ENCODE data around the gene CENPU. TPM values are rescaled to one million over a fixed set of nuclear protein-coding genes. Genes with fewer than 3 reads are reported as not detected.

Gene CENPU
- total and polyA plus RNA-seq, 2 of the 13 experiments (the other 11 are each of a cell fraction or from before 2014, with no cell fraction given) = 11.7 to 35.8 TPM

DNA sequence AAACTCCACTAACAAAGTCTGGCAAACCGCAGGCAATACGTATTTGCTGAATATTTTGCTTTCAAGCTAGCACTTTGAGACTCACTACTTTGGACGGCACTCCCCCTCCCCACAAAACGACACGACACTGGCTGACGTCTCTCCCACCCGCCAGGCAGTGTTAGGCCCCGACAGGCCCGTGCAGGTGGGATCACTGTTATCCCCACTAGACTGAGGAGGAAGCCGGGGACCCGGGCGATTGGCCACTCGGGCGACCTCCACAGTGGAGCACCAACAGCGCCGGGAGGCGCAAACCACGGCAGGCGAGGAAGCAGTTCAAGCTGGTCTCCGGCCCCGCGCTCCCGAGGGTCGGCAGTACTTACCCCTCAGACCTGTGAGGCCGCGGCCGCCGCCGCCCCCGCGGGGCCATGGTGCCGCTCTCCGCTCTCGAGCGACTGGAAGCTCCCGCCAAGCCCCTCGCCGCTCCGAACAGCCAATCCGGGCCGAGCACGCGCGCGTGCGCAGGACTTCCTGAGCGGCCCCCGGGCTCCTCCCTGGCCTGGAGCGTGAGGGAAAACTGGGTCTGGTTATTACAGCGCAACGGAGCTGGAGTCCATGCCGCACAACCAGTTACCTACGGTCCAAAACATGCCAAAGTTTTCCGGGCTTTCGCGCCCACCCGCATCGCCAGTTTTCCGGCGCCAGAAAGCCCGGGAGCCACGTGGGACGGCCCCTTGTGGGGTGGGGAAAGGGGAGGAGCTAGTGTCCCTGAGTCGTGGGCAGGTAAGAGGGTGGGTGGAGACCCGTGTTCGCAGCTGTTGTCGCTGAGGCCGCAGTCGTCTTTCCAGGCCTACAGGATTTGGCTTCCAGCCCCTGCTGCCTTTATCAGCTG, at the start of gene CENPU (continued):
- TF ChIP-seq, protein P1, sequence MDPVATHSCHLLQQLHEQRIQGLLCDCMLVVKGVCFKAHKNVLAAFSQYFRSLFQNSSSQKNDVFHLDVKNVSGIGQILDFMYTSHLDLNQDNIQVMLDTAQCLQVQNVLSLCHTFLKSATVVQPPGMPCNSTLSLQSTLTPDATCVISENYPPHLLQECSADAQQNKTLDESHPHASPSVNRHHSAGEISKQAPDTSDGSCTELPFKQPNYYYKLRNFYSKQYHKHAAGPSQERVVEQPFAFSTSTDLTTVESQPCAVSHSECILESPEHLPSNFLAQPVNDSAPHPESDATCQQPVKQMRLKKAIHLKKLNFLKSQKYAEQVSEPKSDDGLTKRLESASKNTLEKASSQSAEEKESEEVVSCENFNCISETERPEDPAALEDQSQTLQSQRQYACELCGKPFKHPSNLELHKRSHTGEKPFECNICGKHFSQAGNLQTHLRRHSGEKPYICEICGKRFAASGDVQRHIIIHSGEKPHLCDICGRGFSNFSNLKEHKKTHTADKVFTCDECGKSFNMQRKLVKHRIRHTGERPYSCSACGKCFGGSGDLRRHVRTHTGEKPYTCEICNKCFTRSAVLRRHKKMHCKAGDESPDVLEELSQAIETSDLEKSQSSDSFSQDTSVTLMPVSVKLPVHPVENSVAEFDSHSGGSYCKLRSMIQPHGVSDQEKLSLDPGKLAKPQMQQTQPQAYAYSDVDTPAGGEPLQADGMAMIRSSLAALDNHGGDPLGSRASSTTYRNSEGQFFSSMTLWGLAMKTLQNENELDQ (CRISPR knock-in tag; IDR thresholded peaks at IDR 0.05; ENCODE audit: borderline replicate concordance) = peak; percentile 67; the same call in 1 of the 2 replicates
- peak; percentile 74; the same call in 1 of the 2 replicates for TF ChIP-seq ZNF225 (CRISPR knock-in tag; IDR thresholded peaks at IDR 0.05)
- TF ChIP-seq, protein P2, sequence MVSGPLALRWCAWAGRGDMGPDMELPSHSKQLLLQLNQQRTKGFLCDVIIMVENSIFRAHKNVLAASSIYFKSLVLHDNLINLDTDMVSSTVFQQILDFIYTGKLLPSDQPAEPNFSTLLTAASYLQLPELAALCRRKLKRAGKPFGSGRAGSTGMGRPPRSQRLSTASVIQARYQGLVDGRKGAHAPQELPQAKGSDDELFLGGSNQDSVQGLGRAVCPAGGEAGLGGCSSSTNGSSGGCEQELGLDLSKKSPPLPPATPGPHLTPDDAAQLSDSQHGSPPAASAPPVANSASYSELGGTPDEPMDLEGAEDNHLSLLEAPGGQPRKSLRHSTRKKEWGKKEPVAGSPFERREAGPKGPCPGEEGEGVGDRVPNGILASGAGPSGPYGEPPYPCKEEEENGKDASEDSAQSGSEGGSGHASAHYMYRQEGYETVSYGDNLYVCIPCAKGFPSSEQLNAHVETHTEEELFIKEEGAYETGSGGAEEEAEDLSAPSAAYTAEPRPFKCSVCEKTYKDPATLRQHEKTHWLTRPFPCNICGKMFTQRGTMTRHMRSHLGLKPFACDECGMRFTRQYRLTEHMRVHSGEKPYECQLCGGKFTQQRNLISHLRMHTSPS (CRISPR knock-in tag; IDR thresholded peaks at IDR 0.05; ENCODE audit: low read depth) = peak; percentile 72; the same call in 1 of the 2 replicates
- peak; percentile 79 for TF ChIP-seq RFX5 (IDR thresholded peaks at IDR 0.05; ENCODE audit: low read depth, low read length)
- no peak for TF ChIP-seq ONECUT2 (CRISPR knock-in tag; IDR thresholded peaks at IDR 0.05)
- TF ChIP-seq ZFP36 (IDR thresholded peaks at IDR 0.05; ENCODE audit: borderline replicate concordance, low read depth, low read length, partially characterized antibody) = no peak
- peak; percentile 96 for TF ChIP-seq ZNF598 (CRISPR knock-in tag; IDR thresholded peaks at IDR 0.05; ENCODE audit: borderline replicate concordance)
- TF ChIP-seq, protein P3, sequence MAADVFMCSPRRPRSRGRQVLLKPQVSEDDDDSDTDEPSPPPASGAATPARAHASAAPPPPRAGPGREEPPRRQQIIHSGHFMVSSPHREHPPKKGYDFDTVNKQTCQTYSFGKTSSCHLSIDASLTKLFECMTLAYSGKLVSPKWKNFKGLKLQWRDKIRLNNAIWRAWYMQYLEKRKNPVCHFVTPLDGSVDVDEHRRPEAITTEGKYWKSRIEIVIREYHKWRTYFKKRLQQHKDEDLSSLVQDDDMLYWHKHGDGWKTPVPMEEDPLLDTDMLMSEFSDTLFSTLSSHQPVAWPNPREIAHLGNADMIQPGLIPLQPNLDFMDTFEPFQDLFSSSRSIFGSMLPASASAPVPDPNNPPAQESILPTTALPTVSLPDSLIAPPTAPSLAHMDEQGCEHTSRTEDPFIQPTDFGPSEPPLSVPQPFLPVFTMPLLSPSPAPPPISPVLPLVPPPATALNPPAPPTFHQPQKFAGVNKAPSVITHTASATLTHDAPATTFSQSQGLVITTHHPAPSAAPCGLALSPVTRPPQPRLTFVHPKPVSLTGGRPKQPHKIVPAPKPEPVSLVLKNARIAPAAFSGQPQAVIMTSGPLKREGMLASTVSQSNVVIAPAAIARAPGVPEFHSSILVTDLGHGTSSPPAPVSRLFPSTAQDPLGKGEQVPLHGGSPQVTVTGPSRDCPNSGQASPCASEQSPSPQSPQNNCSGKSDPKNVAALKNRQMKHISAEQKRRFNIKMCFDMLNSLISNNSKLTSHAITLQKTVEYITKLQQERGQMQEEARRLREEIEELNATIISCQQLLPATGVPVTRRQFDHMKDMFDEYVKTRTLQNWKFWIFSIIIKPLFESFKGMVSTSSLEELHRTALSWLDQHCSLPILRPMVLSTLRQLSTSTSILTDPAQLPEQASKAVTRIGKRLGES (CRISPR knock-in tag; IDR thresholded peaks at IDR 0.05; ENCODE audit: borderline replicate concordance) = 0 out of 2 replicates have a peak, but pooled peaks have one; percentile 51
- peak; percentile 87; the same call in 1 of the 2 replicates for TF ChIP-seq ZNF562 (CRISPR knock-in tag; IDR thresholded peaks at IDR 0.05; ENCODE audit: borderline replicate concordance)
- peak; percentile 91 for TF ChIP-seq ZNF224 (CRISPR knock-in tag; IDR thresholded peaks at IDR 0.05)
- 0 out of 2 replicates have a peak, but pooled peaks have one; percentile 15 for TF ChIP-seq HOXA7 (CRISPR knock-in tag; IDR thresholded peaks at IDR 0.05)
- 0 out of 2 replicates have a peak, but pooled peaks have one; percentile 57 for TF ChIP-seq ZNF569 (CRISPR knock-in tag; IDR thresholded peaks at IDR 0.05; ENCODE audit: borderline replicate concordance)
- peak; percentile 25; the same call in 1 of the 2 replicates for TF ChIP-seq NR2F6 (IDR thresholded peaks at IDR 0.05)
- TF ChIP-seq NR2F6 (CRISPR knock-in tag; IDR thresholded peaks at IDR 0.05) = peak; percentile 47; the same call in 1 of the 2 replicates
- TF ChIP-seq, protein P4, sequence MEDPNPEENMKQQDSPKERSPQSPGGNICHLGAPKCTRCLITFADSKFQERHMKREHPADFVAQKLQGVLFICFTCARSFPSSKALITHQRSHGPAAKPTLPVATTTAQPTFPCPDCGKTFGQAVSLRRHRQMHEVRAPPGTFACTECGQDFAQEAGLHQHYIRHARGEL (CRISPR knock-in tag; IDR thresholded peaks at IDR 0.05) = peak; percentile 56; the same call in 1 of the 2 replicates
- peak; percentile 83 for TF ChIP-seq BRD4 (CRISPR knock-in tag; IDR thresholded peaks at IDR 0.05)
- TF ChIP-seq, protein P5, sequence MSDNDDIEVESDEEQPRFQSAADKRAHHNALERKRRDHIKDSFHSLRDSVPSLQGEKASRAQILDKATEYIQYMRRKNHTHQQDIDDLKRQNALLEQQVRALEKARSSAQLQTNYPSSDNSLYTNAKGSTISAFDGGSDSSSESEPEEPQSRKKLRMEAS (IDR thresholded peaks at IDR 0.05) = peak; percentile 99
- TF ChIP-seq, protein P6, sequence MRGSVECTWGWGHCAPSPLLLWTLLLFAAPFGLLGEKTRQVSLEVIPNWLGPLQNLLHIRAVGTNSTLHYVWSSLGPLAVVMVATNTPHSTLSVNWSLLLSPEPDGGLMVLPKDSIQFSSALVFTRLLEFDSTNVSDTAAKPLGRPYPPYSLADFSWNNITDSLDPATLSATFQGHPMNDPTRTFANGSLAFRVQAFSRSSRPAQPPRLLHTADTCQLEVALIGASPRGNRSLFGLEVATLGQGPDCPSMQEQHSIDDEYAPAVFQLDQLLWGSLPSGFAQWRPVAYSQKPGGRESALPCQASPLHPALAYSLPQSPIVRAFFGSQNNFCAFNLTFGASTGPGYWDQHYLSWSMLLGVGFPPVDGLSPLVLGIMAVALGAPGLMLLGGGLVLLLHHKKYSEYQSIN (CRISPR knock-in tag; IDR thresholded peaks at IDR 0.05; ENCODE audit: borderline replicate concordance) = no peak
